HEK293 (cell line): ENCODE data around the gene MYH14.

Experiments used
- CTCF ChIA-PET: fragments of 350-600 bp; formaldehyde crosslinking; extraction: SDS; loops from one replicate; lab custom pipeline; 2021; ENCODE audit warnings: antibody characterized with exemption; lab: Yijun Ruan, JAX
- POLR2A ChIA-PET: fragments of 300-600 bp; formaldehyde crosslinking; extraction: SDS; loops from one replicate; lab custom pipeline; 2020; ENCODE audit warnings: antibody characterized with exemption, inconsistent platforms; lab: Yijun Ruan, JAX
- H3K27ac ChIP-seq: fragments of 200-500 bp; sonication (Bioruptor generic); 2 replicates; pipeline ENCODE4 v1.5.1; 2014; ENCODE audit warnings: low read depth, low read length, control low read depth, inconsistent platforms; ENCODE audit errors: extremely low read depth
- H3K36me3 ChIP-seq, 2 experiments: fragments of 200-500 bp in 1 of 2; sonication (Bioruptor generic) in 1 of 2; 1 replicate in 1 of 2; 2 replicates in 1 of 2; pipeline ENCODE4 v1.5.1; 2014 to 2017; ENCODE audit warnings: inconsistent platforms in 2 of 2, low read length in 2 of 2; ENCODE audit not compliant: control insufficient read depth in 2 of 2, insufficient read depth in 1 of 2
- H3K4me1 ChIP-seq: fragments of 200-500 bp; sonication (Bioruptor generic); 2 replicates; pipeline ENCODE4 v1.5.1; 2014; ENCODE audit warnings: mild to moderate bottlenecking, low read length, inconsistent platforms; ENCODE audit not compliant: control insufficient read depth, insufficient read depth
- H3K4me3 ChIP-seq: 2 replicates; pipeline ENCODE4 v1.5.1; 2011; ENCODE audit warnings: low read depth, mild to moderate bottlenecking, control low read depth, low read length, moderate library complexity
- H3K9me3 ChIP-seq: fragments of 200-500 bp; sonication (Bioruptor generic); 2 replicates; pipeline ENCODE4 v1.5.1; 2014; ENCODE audit warnings: low read depth, low read length, inconsistent platforms; ENCODE audit not compliant: control insufficient read depth, insufficient read depth
- EGR2 ChIP-seq: fragments of 450-650 bp; formaldehyde crosslinking; IDR thresholded peaks from 2 replicates; pipeline ENCODE4 v1.5.1; 2016; ENCODE audit warnings: low read depth, missing biosample characterization, missing genetic modification characterization
- HOXA7 ChIP-seq: sonication (generic); formaldehyde crosslinking; IDR thresholded peaks from 2 replicates; pipeline ENCODE4 v1.8.1; 2022; ENCODE audit warnings: missing genetic modification reagents, borderline replicate concordance
- SCRT1 ChIP-seq: fragments of 450-650 bp; formaldehyde crosslinking; IDR thresholded peaks from 2 replicates; pipeline ENCODE4 v1.5.1; 2016; ENCODE audit warnings: missing biosample characterization, missing genetic modification characterization, borderline replicate concordance
- SP3 ChIP-seq: fragments of 450-650 bp; formaldehyde crosslinking; IDR thresholded peaks from 2 replicates; pipeline ENCODE4 v1.5.1; 2016; ENCODE audit warnings: missing biosample characterization, missing genetic modification characterization
- TSHZ1 ChIP-seq: fragments of 450-650 bp; formaldehyde crosslinking; IDR thresholded peaks from 2 replicates; pipeline ENCODE4 v1.5.1; 2016; ENCODE audit warnings: missing biosample characterization, missing genetic modification characterization, borderline replicate concordance
- ZFHX2 ChIP-seq: fragments of 450-650 bp; formaldehyde crosslinking; conservative IDR thresholded peaks from 2 replicates; pipeline ENCODE4 v1.5.1; 2016; ENCODE audit warnings: missing biosample characterization, missing genetic modification characterization
- ZNF16 ChIP-seq: fragments of 450-650 bp; formaldehyde crosslinking; IDR thresholded peaks from 2 replicates; pipeline ENCODE4 v1.5.1; 2016; ENCODE audit warnings: low read depth, missing biosample characterization, missing genetic modification characterization
- ZNF202 ChIP-seq: fragments of 450-650 bp; formaldehyde crosslinking; IDR thresholded peaks from 2 replicates; pipeline ENCODE4 v1.5.1; 2016; ENCODE audit warnings: missing biosample characterization, missing genetic modification characterization, borderline replicate concordance
- ZNF24 ChIP-seq: fragments of 450-650 bp; formaldehyde crosslinking; IDR thresholded peaks from 2 replicates; pipeline ENCODE4 v1.5.1; 2016; ENCODE audit warnings: missing biosample characterization, missing genetic modification characterization
- ZNF366 ChIP-seq: fragments of 450-650 bp; formaldehyde crosslinking; conservative IDR thresholded peaks from 2 replicates; pipeline ENCODE4 v1.5.1; 2016; ENCODE audit warnings: missing biosample characterization, missing genetic modification characterization
- ZNF549 ChIP-seq: fragments of 450-650 bp; IDR thresholded peaks from 2 replicates; pipeline ENCODE4 v1.5.1; 2018; ENCODE audit warnings: missing biosample characterization, missing genetic modification characterization, mild to moderate bottlenecking, inconsistent platforms, moderate library complexity
- ZNF629 ChIP-seq: fragments of 450-650 bp; formaldehyde crosslinking; IDR thresholded peaks from 2 replicates; pipeline ENCODE4 v1.5.1; 2017; ENCODE audit warnings: missing biosample characterization, missing genetic modification characterization
- ZNF777 ChIP-seq: fragments of 450-650 bp; formaldehyde crosslinking; IDR thresholded peaks from 2 replicates; pipeline ENCODE4 v1.5.1; 2017; ENCODE audit warnings: missing biosample characterization, missing genetic modification characterization, borderline replicate concordance
- TF ChIP-seq, protein P1 (sequence below): fragments of 450-650 bp; formaldehyde crosslinking; optimal IDR thresholded peaks from 2 replicates; pipeline ENCODE3; 2016; ENCODE audit warnings: missing biosample characterization, mild to moderate bottlenecking, missing genetic modification characterization
- TF ChIP-seq, protein P2 (sequence below): fragments of 450-650 bp; formaldehyde crosslinking; IDR thresholded peaks from 2 replicates; pipeline ENCODE4 v1.5.1; 2017; ENCODE audit warnings: missing biosample characterization, missing genetic modification characterization
- TF ChIP-seq, protein P3 (sequence below): fragments of 450-650 bp; formaldehyde crosslinking; IDR thresholded peaks from 2 replicates; pipeline ENCODE4 v1.5.1; 2016; ENCODE audit warnings: missing biosample characterization, missing genetic modification characterization
- TF ChIP-seq, protein P4 (sequence below): fragments of 450-650 bp; formaldehyde crosslinking; IDR thresholded peaks from 2 replicates; pipeline ENCODE4 v1.5.1; 2016; ENCODE audit warnings: missing biosample characterization, missing genetic modification characterization

The MYH14 gene

GRCh38 chr19:50331221-50331993 is 128.0 kb downstream of the MYH14 start (continued):
- TF ChIP-seq ZNF16 (tag by site-specific recombination) (no peak), ZNF549 (tag by site-specific recombination) (no peak), HOXA7 (CRISPR knock-in tag) (no peak), ZNF366 (peak; percentile 70), ZNF777 (tag by site-specific recombination) (no peak), ZNF629 (tag by site-specific recombination) (no peak), ZNF24 (tag by site-specific recombination) (no peak)
- TF ChIP-seq, protein P1, sequence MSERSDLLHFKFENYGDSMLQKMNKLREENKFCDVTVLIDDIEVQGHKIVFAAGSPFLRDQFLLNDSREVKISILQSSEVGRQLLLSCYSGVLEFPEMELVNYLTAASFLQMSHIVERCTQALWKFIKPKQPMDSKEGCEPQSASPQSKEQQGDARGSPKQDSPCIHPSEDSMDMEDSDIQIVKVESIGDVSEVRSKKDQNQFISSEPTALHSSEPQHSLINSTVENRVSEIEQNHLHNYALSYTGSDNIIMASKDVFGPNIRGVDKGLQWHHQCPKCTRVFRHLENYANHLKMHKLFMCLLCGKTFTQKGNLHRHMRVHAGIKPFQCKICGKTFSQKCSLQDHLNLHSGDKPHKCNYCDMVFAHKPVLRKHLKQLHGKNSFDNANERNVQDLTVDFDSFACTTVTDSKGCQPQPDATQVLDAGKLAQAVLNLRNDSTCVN (tag by site-specific recombination), result no peak
- TF ChIP-seq, protein P2, sequence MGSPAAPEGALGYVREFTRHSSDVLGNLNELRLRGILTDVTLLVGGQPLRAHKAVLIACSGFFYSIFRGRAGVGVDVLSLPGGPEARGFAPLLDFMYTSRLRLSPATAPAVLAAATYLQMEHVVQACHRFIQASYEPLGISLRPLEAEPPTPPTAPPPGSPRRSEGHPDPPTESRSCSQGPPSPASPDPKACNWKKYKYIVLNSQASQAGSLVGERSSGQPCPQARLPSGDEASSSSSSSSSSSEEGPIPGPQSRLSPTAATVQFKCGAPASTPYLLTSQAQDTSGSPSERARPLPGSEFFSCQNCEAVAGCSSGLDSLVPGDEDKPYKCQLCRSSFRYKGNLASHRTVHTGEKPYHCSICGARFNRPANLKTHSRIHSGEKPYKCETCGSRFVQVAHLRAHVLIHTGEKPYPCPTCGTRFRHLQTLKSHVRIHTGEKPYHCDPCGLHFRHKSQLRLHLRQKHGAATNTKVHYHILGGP, result no peak

- no peak overlapping the region for H3K27ac ChIP-seq
- H3K4me3 ChIP-seq, result no peak overlapping the region
- ChIA-PET POLR2A (no interaction called here), CTCF (no interaction called here)
- no peak for TF ChIP-seq SCRT1 (tag by site-specific recombination)
- no peak for TF ChIP-seq EGR2 (tag by site-specific recombination)
- TF ChIP-seq ZNF202 (tag by site-specific recombination), result no peak
- TF ChIP-seq ZNF24 (tag by site-specific recombination), result no peak
- no peak for TF ChIP-seq SP3 (tag by site-specific recombination)
- no peaks in the 10 kb centered on the region for H3K9me3 ChIP-seq
- H3K36me3 ChIP-seq, result no peaks in the 10 kb centered on the region
- H3K4me1 ChIP-seq, result peaks cover 16% of the 10 kb centered on the region
Observed at GRCh38 chr19:50331994-50332243, 128.5 kb downstream of the MYH14 start.

DNA sequence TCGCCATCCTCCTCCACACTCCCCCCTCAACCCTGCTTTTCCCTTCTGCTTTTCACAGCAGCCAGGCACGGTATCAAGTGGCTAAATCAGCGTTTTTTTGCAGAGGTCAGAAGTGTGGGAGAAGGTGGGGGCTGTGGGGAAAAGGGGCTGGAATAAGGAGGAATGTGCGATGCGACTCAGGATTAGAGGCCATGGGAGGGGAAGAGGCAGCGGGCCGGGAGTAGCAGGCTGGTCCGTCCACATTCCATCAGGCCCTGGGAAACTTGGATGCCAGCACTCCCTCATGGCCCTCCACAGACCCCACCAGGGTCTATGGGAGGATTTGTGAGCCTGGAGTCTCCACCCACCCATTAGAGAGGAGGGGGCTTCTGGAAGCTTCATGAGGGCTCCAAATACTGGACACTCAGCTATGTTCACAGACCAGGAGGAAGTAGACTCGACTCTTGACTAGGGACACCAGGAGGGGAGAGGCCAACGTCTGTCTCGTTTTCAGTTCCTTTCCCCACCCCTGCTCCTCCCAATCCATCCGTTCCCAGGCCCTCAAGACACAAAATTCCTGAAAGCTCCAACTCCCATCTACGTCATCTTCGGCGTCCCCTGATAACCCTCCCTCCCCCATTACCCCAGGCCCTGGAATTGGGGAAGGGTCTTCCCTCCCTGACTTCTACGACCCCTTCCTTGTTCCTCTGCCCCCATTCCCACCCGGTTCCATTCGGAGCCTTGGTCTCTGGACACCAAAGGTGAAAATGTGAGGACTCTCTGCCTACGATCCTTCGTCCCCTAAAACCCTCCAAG is 129.0 kb downstream of the MYH14 start:
- Histone ChIP-seq H3K9me3 (no peaks in the 10 kb centered on the region), H3K36me3 (no peaks in the 10 kb centered on the region), H3K4me1 (peaks cover 16% of the 10 kb centered on the region), H3K27ac (no peak overlapping the region), H3K4me3 (no peak overlapping the region; the same call in 1 of the 2 replicates)
- CTCF ChIA-PET, result interaction anchor here (0.5 kb wide), 1 partner anchor 64 kb away, joined by 4 read pairs; no protein-coding TSS in a partner anchor
- POLR2A ChIA-PET, result interaction anchor here (1.3 to 1.5 kb wide), 2 partner anchors 25 to 51 kb away, joined by 3 to 7 read pairs; no protein-coding TSS in a partner anchor
- TF ChIP-seq TSHZ1 (tag by site-specific recombination) (no peak), ZFHX2 (tag by site-specific recombination) (peak; percentile 52)
- TF ChIP-seq, protein P3, sequence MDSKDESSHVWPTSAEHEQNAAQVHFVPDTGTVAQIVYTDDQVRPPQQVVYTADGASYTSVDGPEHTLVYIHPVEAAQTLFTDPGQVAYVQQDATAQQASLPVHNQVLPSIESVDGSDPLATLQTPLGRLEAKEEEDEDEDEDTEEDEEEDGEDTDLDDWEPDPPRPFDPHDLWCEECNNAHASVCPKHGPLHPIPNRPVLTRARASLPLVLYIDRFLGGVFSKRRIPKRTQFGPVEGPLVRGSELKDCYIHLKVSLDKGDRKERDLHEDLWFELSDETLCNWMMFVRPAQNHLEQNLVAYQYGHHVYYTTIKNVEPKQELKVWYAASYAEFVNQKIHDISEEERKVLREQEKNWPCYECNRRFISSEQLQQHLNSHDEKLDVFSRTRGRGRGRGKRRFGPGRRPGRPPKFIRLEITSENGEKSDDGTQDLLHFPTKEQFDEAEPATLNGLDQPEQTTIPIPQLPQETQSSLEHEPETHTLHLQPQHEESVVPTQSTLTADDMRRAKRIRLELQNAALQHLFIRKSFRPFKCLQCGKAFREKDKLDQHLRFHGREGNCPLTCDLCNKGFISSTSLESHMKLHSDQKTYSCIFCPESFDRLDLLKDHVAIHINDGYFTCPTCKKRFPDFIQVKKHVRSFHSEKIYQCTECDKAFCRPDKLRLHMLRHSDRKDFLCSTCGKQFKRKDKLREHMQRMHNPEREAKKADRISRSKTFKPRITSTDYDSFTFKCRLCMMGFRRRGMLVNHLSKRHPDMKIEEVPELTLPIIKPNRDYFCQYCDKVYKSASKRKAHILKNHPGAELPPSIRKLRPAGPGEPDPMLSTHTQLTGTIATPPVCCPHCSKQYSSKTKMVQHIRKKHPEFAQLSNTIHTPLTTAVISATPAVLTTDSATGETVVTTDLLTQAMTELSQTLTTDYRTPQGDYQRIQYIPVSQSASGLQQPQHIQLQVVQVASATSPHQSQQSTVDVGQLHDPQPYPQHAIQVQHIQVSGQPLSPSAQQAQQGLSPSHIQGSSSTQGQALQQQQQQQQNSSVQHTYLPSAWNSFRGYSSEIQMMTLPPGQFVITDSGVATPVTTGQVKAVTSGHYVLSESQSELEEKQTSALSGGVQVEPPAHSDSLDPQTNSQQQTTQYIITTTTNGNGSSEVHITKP (tag by site-specific recombination), result no peak
- TF ChIP-seq, protein P4, sequence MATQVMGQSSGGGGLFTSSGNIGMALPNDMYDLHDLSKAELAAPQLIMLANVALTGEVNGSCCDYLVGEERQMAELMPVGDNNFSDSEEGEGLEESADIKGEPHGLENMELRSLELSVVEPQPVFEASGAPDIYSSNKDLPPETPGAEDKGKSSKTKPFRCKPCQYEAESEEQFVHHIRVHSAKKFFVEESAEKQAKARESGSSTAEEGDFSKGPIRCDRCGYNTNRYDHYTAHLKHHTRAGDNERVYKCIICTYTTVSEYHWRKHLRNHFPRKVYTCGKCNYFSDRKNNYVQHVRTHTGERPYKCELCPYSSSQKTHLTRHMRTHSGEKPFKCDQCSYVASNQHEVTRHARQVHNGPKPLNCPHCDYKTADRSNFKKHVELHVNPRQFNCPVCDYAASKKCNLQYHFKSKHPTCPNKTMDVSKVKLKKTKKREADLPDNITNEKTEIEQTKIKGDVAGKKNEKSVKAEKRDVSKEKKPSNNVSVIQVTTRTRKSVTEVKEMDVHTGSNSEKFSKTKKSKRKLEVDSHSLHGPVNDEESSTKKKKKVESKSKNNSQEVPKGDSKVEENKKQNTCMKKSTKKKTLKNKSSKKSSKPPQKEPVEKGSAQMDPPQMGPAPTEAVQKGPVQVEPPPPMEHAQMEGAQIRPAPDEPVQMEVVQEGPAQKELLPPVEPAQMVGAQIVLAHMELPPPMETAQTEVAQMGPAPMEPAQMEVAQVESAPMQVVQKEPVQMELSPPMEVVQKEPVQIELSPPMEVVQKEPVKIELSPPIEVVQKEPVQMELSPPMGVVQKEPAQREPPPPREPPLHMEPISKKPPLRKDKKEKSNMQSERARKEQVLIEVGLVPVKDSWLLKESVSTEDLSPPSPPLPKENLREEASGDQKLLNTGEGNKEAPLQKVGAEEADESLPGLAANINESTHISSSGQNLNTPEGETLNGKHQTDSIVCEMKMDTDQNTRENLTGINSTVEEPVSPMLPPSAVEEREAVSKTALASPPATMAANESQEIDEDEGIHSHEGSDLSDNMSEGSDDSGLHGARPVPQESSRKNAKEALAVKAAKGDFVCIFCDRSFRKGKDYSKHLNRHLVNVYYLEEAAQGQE (tag by site-specific recombination), result no peak
